PC-9 (cell line): ENCODE data around the gene SCAPER. TPM values are rescaled to one million over a fixed set of nuclear protein-coding genes. Genes with fewer than 3 reads are reported as not detected.

Experiments
- BruUV-seq: library from RNA; stranded (reverse); fragments of 400-500 nt; replicated peaks from 2 replicates; lab custom pipeline; 2021; lab: Mats Ljungman, UMichigan
- CTCF ChIA-PET: fragments of 300-600 bp; sonication (Branson Sonifier 250); formaldehyde crosslinking; loops from one replicate; lab custom pipeline; 2022; ENCODE audit warnings: antibody characterized with exemption; lab: Charles Lee
- POLR2A ChIA-PET: fragments of 300-600 bp; sonication (Branson Sonifier 250); formaldehyde crosslinking; loops from one replicate; lab custom pipeline; 2022; ENCODE audit warnings: antibody characterized with exemption; ENCODE audit not compliant: unreplicated experiment; lab: Charles Lee
- DNase-seq, 2 experiments: peaks; one replicate each; pipeline versions ENCODE4 v3.0.0 to v3.0.0-alpha.2; 2015 to 2022; ENCODE audit warnings: mixed read lengths in 1 of 2
- H2AFZ ChIP-seq: fragments of 200-600 bp; sonication (generic); 2 replicates; pipeline ENCODE4 v1.8.1; 2017; ENCODE audit warnings: antibody characterized with exemption
- H3F3A ChIP-seq: fragments of 200-600 bp; sonication (generic); 2 replicates; pipeline ENCODE4 v1.8.1; 2017; ENCODE audit warnings: antibody characterized with exemption, mild to moderate bottlenecking, low read depth; ENCODE audit not compliant: insufficient read depth
- H3K27ac ChIP-seq: fragments of 200-600 bp; sonication (generic); 2 replicates; pipeline ENCODE4 v1.6.1; 2016; ENCODE audit warnings: mixed run types
- H3K27me3 ChIP-seq: fragments of 200-600 bp; sonication (generic); 2 replicates; pipeline ENCODE4 v1.6.1; 2016; ENCODE audit warnings: low read depth, mixed run types; ENCODE audit not compliant: insufficient read depth
- H3K36me3 ChIP-seq: fragments of 200-600 bp; sonication (generic); 2 replicates; pipeline ENCODE4 v1.6.1; 2016; ENCODE audit warnings: low read depth, mixed run types
- H3K4me1 ChIP-seq: fragments of 200-600 bp; sonication (generic); replicated peaks from 2 replicates; pipeline ENCODE4 v1.6.1; 2016; ENCODE audit warnings: mixed run types; ENCODE audit not compliant: insufficient read depth
- H3K4me2 ChIP-seq: fragments of 200-600 bp; sonication (generic); 2 replicates; pipeline ENCODE4 v1.6.1; 2017; ENCODE audit warnings: mixed run types
- H3K4me3 ChIP-seq: fragments of 200-600 bp; sonication (generic); 2 replicates; pipeline ENCODE4 v1.6.1; 2016; ENCODE audit warnings: mixed run types
- H3K79me2 ChIP-seq: fragments of 200-600 bp; sonication (generic); 2 replicates; pipeline ENCODE4 v1.6.1; 2017; ENCODE audit warnings: low read depth, mixed run types
- H3K9me2 ChIP-seq: fragments of 200-600 bp; sonication (generic); 2 replicates; pipeline ENCODE4 v1.8.1; 2017; ENCODE audit warnings: mild to moderate bottlenecking; ENCODE audit not compliant: insufficient read depth
- H3K9me3 ChIP-seq: fragments of 200-600 bp; sonication (generic); 2 replicates; pipeline ENCODE4 v1.8.1; 2016; ENCODE audit warnings: low read depth; ENCODE audit not compliant: insufficient read depth
- H4K20me1 ChIP-seq: fragments of 200-600 bp; sonication (generic); 2 replicates; pipeline ENCODE4 v1.8.1; 2017; ENCODE audit not compliant: insufficient read depth
- CTCF ChIP-seq: fragments of 200-600 bp; sonication (generic); conservative IDR thresholded peaks from 2 replicates; pipeline ENCODE4 v1.6.1; 2017; ENCODE audit warnings: mixed run types, antibody characterized with exemption, mild to moderate bottlenecking, moderate library complexity
- EZH2 ChIP-seq: fragments of 200-600 bp; sonication (generic); IDR thresholded peaks from 2 replicates; pipeline ENCODE4 v1.8.0; 2017; ENCODE audit warnings: antibody characterized with exemption, low read depth
- intact Hi-C: fragments of 100-400 bp; cut with micrococcal nuclease; formaldehyde crosslinking; loops from one replicate; pipeline ENCODE4 v1.10.0; 2022; ENCODE audit not compliant: unreplicated experiment
- total RNA-seq: library from RNA; stranded (reverse); gene quantifications from 2 replicates; pipeline ENCODE4 v1.2.3, GENCODE V29; 2021

The SCAPER gene
- total RNA-seq, 1 experiment from 2014 or later = 18.7 TPM

- H3K36me3 ChIP-seq = peaks cover 3% of the 10 kb centered on the region
- ChIA-PET POLR2A (no interaction called here), CTCF (interaction anchor here (0.6 kb wide), 2 partner anchors 26 to 51 kb away, joined by 4 read pairs; no protein-coding TSS in a partner anchor)
- H3K27me3 ChIP-seq = no peaks in the 10 kb centered on the region
- H3K4me2 ChIP-seq = no peak overlapping the region
- no peaks in the 10 kb centered on the region for H3K9me2 ChIP-seq
- no peaks in the 10 kb centered on the region for H3F3A ChIP-seq
- BruUV-seq = no TSS peak
- H3K9me3 ChIP-seq = no peaks in the 10 kb centered on the region
- intact Hi-C loops = no loop called here
- DNase-seq = no peak
- no peak overlapping the region for H3K4me3 ChIP-seq
- no peaks in the 10 kb centered on the region for H3K4me1 ChIP-seq
- no peak overlapping the region for H3K27ac ChIP-seq
- no peak for TF ChIP-seq CTCF
- TF ChIP-seq EZH2 = no peak
- no peak overlapping the region for H2AFZ ChIP-seq
- H3K79me2 ChIP-seq = no peaks in the 10 kb centered on the region
- no peaks in the 10 kb centered on the region for H4K20me1 ChIP-seq
Observed at GRCh38 chr15:76953913-76954312, 48.8 kb upstream of the SCAPER start.

GRCh38 chr15:76951220-76951619 is 46.1 kb upstream of the SCAPER start:
- peaks cover 18% of the 10 kb centered on the region for H3K36me3 ChIP-seq
- no peak overlapping the region for H3K27ac ChIP-seq
- no peak for TF ChIP-seq CTCF
- TF ChIP-seq EZH2 = no peak
- H3K4me3 ChIP-seq = no peak overlapping the region
- no peaks in the 10 kb centered on the region for H3K9me3 ChIP-seq
- POLR2A ChIA-PET = interaction anchor here (0.6 kb wide), 1 partner anchor 36 kb away, joined by 4 read pairs; no protein-coding TSS in a partner anchor
- H3K4me2 ChIP-seq = no peak overlapping the region
- no peaks in the 10 kb centered on the region for H3K4me1 ChIP-seq
- intact Hi-C loops = no loop called here
- DNase-seq = no peak
- H2AFZ ChIP-seq = no peak overlapping the region
- no peaks in the 10 kb centered on the region for H3K79me2 ChIP-seq
- H3K9me2 ChIP-seq = no peaks in the 10 kb centered on the region
- H3K27me3 ChIP-seq = no peaks in the 10 kb centered on the region
- no peaks in the 10 kb centered on the region for H4K20me1 ChIP-seq
- CTCF ChIA-PET = no interaction called here
- no TSS peak for BruUV-seq
- H3F3A ChIP-seq = peaks cover 9% of the 10 kb centered on the region

DNA sequence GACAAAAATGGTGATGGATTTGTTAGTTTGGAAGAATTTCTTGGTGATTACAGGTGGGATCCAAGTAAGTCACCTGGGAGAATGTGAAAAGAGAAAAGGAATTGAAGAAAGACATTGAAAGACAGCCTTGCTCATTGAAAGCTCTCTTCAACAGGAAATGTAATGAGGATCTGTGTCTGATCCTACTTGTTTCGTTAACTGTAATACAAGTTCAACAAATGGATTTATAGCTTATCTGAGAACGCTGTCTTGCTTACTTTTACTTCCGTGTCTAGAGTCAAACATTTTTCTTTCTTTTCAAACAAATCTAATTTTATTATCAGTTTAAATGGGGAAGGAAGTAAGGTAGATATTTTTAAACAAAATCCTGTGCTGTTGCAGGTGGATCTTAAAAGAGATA is 42.3 kb upstream of the SCAPER start:
- no peaks in the 10 kb centered on the region for H4K20me1 ChIP-seq
- no peak overlapping the region for H3K4me3 ChIP-seq
- H3K4me2 ChIP-seq = no peak overlapping the region
- no peak overlapping the region for H2AFZ ChIP-seq
- intact Hi-C loops = no loop called here
- no peak overlapping the region for H3K27ac ChIP-seq
- H3F3A ChIP-seq = peaks cover 9% of the 10 kb centered on the region
- no peaks in the 10 kb centered on the region for H3K79me2 ChIP-seq
- BruUV-seq = no TSS peak
- H3K27me3 ChIP-seq = no peaks in the 10 kb centered on the region
- POLR2A ChIA-PET = interaction anchor here (0.6 kb wide), 1 partner anchor 1081 kb away, joined by 3 read pairs; no protein-coding TSS in a partner anchor
- TF ChIP-seq CTCF (no peak), EZH2 (no peak)
- no peaks in the 10 kb centered on the region for H3K9me3 ChIP-seq
- H3K36me3 ChIP-seq = peaks cover 18% of the 10 kb centered on the region
- no peaks in the 10 kb centered on the region for H3K4me1 ChIP-seq
- DNase-seq = no peak
- H3K9me2 ChIP-seq = no peaks in the 10 kb centered on the region
- CTCF ChIA-PET = interaction anchor here (0.6 kb wide), 1 partner anchor 88 kb away, joined by 3 read pairs; no protein-coding TSS in a partner anchor
